CD1c-positive myeloid dendritic cell (primary cell): ENCODE measurements around the gene B3GNT9.

Experiments used
- DNase-seq: peaks from one replicate; pipeline ENCODE4 v3.0.0-alpha.2; 2016; ENCODE audit errors: extremely low spot score

B3GNT9 gene

GRCh38 chr16:67184995-67185650 lies 34.3 kb upstream of the B3GNT9 start:
- DNase-seq: peak; percentile 92

GRCh38 chr16:67184453-67184994 lies 33.7 kb upstream of the B3GNT9 start:
- DNase-seq: no peak

- DNase-seq: peak; percentile 96
Observed at GRCh38 chr16:67183627-67184452, 33.0 kb upstream of the B3GNT9 start, which contains the start of gene MATCAP1. Gene MATCAP1, minus strand, starts transcription at chr16:67183963. Its CDS starts 3,353 bp downstream, at chr16:67180610.

GRCh38 chr16:67183284-67183626 lies 32.5 kb upstream of the B3GNT9 start:
- DNase-seq: no peak

GRCh38 chr16:67182288-67182687 lies 31.5 kb upstream of the B3GNT9 start:
- DNase-seq: no peak

- DNase-seq: no peak
Observed at GRCh38 chr16:67181346-67181745, 30.5 kb upstream of the B3GNT9 start.

- no peak for DNase-seq
Observed at GRCh38 chr16:67180166-67180565, 29.4 kb upstream of the B3GNT9 start.

- DNase-seq: no peak
Observed at GRCh38 chr16:67179421-67180080, 28.8 kb upstream of the B3GNT9 start.

- peak; percentile 61 for DNase-seq
Observed at GRCh38 chr16:67177743-67178699, 27.2 kb upstream of the B3GNT9 start.

- no peak for DNase-seq
Observed at GRCh38 chr16:67176662-67177061, 25.9 kb upstream of the B3GNT9 start.

- no peak for DNase-seq
Observed at GRCh38 chr16:67174706-67175231, 24.0 kb upstream of the B3GNT9 start.

GRCh38 chr16:67173808-67174705 lies 23.3 kb upstream of the B3GNT9 start:
- peak; percentile 85 for DNase-seq

- no peak for DNase-seq
Observed at GRCh38 chr16:67173323-67173722, 22.5 kb upstream of the B3GNT9 start.

- no peak for DNase-seq
Observed at GRCh38 chr16:67170949-67171649, 20.3 kb upstream of the B3GNT9 start.

GRCh38 chr16:67170168-67170948 lies 19.6 kb upstream of the B3GNT9 start, which contains the start of gene NOL3:
Gene NOL3, plus strand, starts transcription at chr16:67170538.
- peak; percentile 62 for DNase-seq

- DNase-seq: no peak
Observed at GRCh38 chr16:67169642-67170167, 18.9 kb upstream of the B3GNT9 start.

GRCh38 chr16:67169011-67169451 lies 18.2 kb upstream of the B3GNT9 start:
- no peak for DNase-seq

- no peak for DNase-seq
Observed at GRCh38 chr16:67167588-67167987, 16.8 kb upstream of the B3GNT9 start.
